ENCODE measurements around the gene WNT8B. TPM values are rescaled to one million over a fixed set of nuclear protein-coding genes. Genes with fewer than 3 reads are reported as not detected.

WNT8B gene
- total and polyA plus RNA-seq, 10 of the 15 experiments (the other 5 are each of a cell fraction or from before 2014, with no cell fraction given), result not detected

DNA sequence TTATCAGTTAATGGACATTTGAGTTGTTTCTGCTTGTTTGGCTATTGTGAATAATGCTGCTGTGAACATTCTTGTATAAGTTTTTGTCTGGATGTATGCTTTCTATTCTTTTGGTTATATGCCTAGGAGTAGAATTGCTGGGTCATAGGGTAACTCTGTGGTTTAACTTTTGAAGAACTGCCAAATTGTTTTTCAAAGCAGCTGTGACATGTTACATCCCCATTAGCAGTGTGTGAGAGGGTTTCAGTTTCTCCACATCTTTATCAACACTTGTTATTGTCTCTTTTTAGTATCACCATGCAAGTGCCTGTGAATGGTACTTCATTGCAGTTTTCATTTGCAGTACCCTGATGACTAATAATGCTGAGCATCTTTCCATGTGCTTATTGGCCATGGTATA lies 69.0 kb downstream of the WNT8B start (continued):
- TF ChIP-seq, protein P1, sequence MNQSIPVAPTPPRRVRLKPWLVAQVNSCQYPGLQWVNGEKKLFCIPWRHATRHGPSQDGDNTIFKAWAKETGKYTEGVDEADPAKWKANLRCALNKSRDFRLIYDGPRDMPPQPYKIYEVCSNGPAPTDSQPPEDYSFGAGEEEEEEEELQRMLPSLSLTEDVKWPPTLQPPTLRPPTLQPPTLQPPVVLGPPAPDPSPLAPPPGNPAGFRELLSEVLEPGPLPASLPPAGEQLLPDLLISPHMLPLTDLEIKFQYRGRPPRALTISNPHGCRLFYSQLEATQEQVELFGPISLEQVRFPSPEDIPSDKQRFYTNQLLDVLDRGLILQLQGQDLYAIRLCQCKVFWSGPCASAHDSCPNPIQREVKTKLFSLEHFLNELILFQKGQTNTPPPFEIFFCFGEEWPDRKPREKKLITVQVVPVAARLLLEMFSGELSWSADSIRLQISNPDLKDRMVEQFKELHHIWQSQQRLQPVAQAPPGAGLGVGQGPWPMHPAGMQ (IDR thresholded peaks at IDR 0.05; ENCODE audit: borderline replicate concordance), result no peak
- TF ChIP-seq EZH2 (IDR thresholded peaks at IDR 0.05; ENCODE audit: borderline replicate concordance, control insufficient read depth, low read depth, low read length), result no peak
- no peak for TF ChIP-seq YY1 (IDR thresholded peaks at IDR 0.05; ENCODE audit: low read depth, low read length)
- TF ChIP-seq MXI1 (IDR thresholded peaks at IDR 0.05; ENCODE audit: low read depth, low read length), result no peak
- TF ChIP-seq SIN3A (IDR thresholded peaks at IDR 0.05; ENCODE audit: low read depth, low read length), result no peak
- TF ChIP-seq SMARCA5 (IDR thresholded peaks at IDR 0.05), result peak; percentile 33; the same call in 1 of the 2 replicates
- TF ChIP-seq, protein P2, sequence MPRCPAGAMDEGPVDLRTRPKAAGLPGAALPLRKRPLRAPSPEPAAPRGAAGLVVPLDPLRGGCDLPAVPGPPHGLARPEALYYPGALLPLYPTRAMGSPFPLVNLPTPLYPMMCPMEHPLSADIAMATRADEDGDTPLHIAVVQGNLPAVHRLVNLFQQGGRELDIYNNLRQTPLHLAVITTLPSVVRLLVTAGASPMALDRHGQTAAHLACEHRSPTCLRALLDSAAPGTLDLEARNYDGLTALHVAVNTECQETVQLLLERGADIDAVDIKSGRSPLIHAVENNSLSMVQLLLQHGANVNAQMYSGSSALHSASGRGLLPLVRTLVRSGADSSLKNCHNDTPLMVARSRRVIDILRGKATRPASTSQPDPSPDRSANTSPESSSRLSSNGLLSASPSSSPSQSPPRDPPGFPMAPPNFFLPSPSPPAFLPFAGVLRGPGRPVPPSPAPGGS (IDR thresholded peaks at IDR 0.05; ENCODE audit: borderline replicate concordance, insufficient read depth, low read depth, low read length, poor library complexity, severe bottlenecking), result no peak
- no peak for TF ChIP-seq PML (IDR thresholded peaks at IDR 0.05; ENCODE audit: low read length)
- TF ChIP-seq CHD2 (IDR thresholded peaks at IDR 0.05; ENCODE audit: borderline replicate concordance, low read depth, low read length), result no peak
- TF ChIP-seq SPI1 (IDR thresholded peaks at IDR 0.05; ENCODE audit: borderline replicate concordance, insufficient read depth, low read depth, low read length), result no peak
- no peak for TF ChIP-seq NR2C2 (IDR thresholded peaks at IDR 0.05; ENCODE audit: borderline replicate concordance, control insufficient read depth, insufficient read length, low read depth)
- TF ChIP-seq, protein P3, sequence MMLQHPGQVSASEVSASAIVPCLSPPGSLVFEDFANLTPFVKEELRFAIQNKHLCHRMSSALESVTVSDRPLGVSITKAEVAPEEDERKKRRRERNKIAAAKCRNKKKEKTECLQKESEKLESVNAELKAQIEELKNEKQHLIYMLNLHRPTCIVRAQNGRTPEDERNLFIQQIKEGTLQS (IDR thresholded peaks at IDR 0.05; ENCODE audit: borderline replicate concordance, extremely low read depth, low read depth, low read length), result no peak
- no peak for TF ChIP-seq ZNF217 (IDR thresholded peaks at IDR 0.05)
- no peak for TF ChIP-seq ZNF384 (IDR thresholded peaks at IDR 0.05; ENCODE audit: borderline replicate concordance, low read depth, low read length)
- no peak for TF ChIP-seq SIX5 (IDR thresholded peaks at IDR 0.05; ENCODE audit: low read depth, low read length, severe bottlenecking)
- TF ChIP-seq MLLT1 (IDR thresholded peaks at IDR 0.05), result no peak
- TF ChIP-seq, protein P4, sequence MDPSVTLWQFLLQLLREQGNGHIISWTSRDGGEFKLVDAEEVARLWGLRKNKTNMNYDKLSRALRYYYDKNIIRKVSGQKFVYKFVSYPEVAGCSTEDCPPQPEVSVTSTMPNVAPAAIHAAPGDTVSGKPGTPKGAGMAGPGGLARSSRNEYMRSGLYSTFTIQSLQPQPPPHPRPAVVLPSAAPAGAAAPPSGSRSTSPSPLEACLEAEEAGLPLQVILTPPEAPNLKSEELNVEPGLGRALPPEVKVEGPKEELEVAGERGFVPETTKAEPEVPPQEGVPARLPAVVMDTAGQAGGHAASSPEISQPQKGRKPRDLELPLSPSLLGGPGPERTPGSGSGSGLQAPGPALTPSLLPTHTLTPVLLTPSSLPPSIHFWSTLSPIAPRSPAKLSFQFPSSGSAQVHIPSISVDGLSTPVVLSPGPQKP (IDR thresholded peaks at IDR 0.05; ENCODE audit: low read depth, low read length), result no peak
- TF ChIP-seq, protein P5, sequence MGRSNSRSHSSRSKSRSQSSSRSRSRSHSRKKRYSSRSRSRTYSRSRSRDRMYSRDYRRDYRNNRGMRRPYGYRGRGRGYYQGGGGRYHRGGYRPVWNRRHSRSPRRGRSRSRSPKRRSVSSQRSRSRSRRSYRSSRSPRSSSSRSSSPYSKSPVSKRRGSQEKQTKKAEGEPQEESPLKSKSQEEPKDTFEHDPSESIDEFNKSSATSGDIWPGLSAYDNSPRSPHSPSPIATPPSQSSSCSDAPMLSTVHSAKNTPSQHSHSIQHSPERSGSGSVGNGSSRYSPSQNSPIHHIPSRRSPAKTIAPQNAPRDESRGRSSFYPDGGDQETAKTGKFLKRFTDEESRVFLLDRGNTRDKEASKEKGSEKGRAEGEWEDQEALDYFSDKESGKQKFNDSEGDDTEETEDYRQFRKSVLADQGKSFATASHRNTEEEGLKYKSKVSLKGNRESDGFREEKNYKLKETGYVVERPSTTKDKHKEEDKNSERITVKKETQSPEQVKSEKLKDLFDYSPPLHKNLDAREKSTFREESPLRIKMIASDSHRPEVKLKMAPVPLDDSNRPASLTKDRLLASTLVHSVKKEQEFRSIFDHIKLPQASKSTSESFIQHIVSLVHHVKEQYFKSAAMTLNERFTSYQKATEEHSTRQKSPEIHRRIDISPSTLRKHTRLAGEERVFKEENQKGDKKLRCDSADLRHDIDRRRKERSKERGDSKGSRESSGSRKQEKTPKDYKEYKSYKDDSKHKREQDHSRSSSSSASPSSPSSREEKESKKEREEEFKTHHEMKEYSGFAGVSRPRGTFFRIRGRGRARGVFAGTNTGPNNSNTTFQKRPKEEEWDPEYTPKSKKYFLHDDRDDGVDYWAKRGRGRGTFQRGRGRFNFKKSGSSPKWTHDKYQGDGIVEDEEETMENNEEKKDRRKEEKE (IDR thresholded peaks at IDR 0.05), result no peak
- peak; percentile 17 for TF ChIP-seq SKIL (IDR thresholded peaks at IDR 0.05; ENCODE audit: low read depth, poor library complexity, severe bottlenecking)

All from GM12878 (cell line).